Glutamatergic neuron (in vitro differentiated cells): ENCODE results near the gene TSPYL4. TPM values are rescaled to one million over a fixed set of nuclear protein-coding genes. Genes with fewer than 3 reads are reported as not detected.

ENCODE experiments used
- DNase-seq: peaks from one replicate; pipeline ENCODE4 v3.0.0; 2022
- H3K27ac Mint-ChIP-seq: one replicate; pipeline ENCODE4 v1.8.0; 2020; ENCODE audit warnings: mild to moderate bottlenecking, mixed read lengths, inconsistent platforms; ENCODE audit not compliant: unreplicated experiment
- H3K27me3 Mint-ChIP-seq: one replicate; pipeline ENCODE4 v1.8.0; 2020; ENCODE audit warnings: mild to moderate bottlenecking, moderate library complexity, mixed read lengths, inconsistent platforms; ENCODE audit not compliant: unreplicated experiment
- H3K36me3 Mint-ChIP-seq: one replicate; pipeline ENCODE4 v1.8.0; 2020; ENCODE audit warnings: mild to moderate bottlenecking, mixed read lengths, inconsistent platforms; ENCODE audit not compliant: unreplicated experiment
- H3K4me1 Mint-ChIP-seq: one replicate; pipeline ENCODE4 v1.8.0; 2020; ENCODE audit warnings: mild to moderate bottlenecking, low read depth, mixed read lengths, inconsistent platforms; ENCODE audit not compliant: unreplicated experiment
- H3K4me3 Mint-ChIP-seq: one replicate; pipeline ENCODE4 v1.8.0; 2020; ENCODE audit warnings: mild to moderate bottlenecking, mixed read lengths, inconsistent platforms; ENCODE audit not compliant: unreplicated experiment
- H3K9me3 Mint-ChIP-seq: one replicate; pipeline ENCODE4 v1.8.0; 2020; ENCODE audit warnings: mild to moderate bottlenecking, moderate library complexity, mixed read lengths, inconsistent platforms; ENCODE audit not compliant: unreplicated experiment
- total RNA-seq: library from RNA; stranded (reverse); fragmentation: NEBNext Ultra II Directional; extraction: Animal tissue kit (Norgen Biotek cat#: 25700); gene quantifications from one replicate; pipeline ENCODE4 v1.2.1, GENCODE V29; 2021; ENCODE audit not compliant: unreplicated experiment
- TF ChIP-seq, protein P1 (sequence below): fragments of 200-600 bp; sonication (generic); IDR thresholded peaks from one replicate; pipeline ENCODE4 v1.5.0; 2021; ENCODE audit not compliant: partially characterized antibody, unreplicated experiment

Gene TSPYL4
- total RNA-seq, 1 donor from 2014 or later: 81.3 TPM

DNA sequence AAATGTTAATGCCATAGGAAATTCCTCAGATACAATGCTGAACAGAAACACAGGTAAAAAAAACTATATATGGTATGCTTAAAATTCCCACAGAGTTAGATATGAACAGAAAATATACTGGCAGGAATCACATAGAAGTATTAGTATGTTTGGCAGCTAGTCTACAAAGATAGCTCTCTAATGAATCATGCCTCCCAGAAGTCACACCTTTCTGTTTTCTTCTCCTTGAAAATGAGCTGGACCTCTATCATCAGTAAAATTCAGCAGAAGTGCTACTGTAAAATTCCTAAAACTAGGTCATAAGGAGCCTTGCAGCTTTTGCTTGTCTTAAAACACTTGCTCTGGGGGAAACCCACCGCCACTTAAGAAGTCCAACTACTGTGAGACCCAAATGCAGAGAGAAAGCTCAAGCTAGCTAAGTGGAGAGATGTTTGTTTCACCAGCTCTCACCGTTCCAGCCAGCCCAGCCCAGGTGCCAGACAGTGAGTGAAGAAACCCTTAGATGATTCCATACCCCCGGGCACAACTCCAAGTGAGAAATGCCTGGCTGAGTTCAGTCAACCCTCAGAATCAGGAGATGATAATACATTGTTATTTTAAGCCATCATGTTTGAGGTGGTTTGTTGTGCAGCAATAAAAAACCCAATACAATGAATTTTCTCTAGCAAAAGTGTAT, 43.0 kb downstream of the TSPYL4 start:
- TF ChIP-seq, protein P1, sequence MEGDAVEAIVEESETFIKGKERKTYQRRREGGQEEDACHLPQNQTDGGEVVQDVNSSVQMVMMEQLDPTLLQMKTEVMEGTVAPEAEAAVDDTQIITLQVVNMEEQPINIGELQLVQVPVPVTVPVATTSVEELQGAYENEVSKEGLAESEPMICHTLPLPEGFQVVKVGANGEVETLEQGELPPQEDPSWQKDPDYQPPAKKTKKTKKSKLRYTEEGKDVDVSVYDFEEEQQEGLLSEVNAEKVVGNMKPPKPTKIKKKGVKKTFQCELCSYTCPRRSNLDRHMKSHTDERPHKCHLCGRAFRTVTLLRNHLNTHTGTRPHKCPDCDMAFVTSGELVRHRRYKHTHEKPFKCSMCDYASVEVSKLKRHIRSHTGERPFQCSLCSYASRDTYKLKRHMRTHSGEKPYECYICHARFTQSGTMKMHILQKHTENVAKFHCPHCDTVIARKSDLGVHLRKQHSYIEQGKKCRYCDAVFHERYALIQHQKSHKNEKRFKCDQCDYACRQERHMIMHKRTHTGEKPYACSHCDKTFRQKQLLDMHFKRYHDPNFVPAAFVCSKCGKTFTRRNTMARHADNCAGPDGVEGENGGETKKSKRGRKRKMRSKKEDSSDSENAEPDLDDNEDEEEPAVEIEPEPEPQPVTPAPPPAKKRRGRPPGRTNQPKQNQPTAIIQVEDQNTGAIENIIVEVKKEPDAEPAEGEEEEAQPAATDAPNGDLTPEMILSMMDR: no peak
- DNase-seq: no peak
- no peaks in the 10 kb centered on the region for H3K4me1 Mint-ChIP-seq
- H3K27ac Mint-ChIP-seq: no peak overlapping the region
- no peaks in the 10 kb centered on the region for H3K27me3 Mint-ChIP-seq
- no peak overlapping the region for H3K4me3 Mint-ChIP-seq
- no peaks in the 10 kb centered on the region for H3K9me3 Mint-ChIP-seq
- no peaks in the 10 kb centered on the region for H3K36me3 Mint-ChIP-seq

DNA sequence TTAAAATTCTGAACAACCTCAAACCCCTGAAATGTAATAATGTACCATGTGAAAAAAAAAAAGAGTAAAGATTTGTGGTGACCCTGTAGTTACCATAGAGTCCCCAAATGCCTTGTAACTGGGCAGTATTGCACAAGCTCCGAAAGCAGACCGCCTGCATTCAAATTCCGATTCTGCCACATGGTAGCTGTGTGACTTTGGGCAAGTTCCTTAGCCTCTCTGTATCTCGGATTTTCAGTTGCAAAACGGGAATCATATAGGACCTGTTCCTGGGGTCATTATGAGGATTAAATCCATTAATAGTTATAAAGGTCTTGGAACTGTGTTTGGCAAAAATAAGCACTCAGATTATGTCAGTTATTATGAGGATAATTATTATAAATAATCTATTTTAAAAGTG, 43.6 kb downstream of the TSPYL4 start:
- no peak overlapping the region for H3K4me3 Mint-ChIP-seq
- no peaks in the 10 kb centered on the region for H3K9me3 Mint-ChIP-seq
- H3K27me3 Mint-ChIP-seq: no peaks in the 10 kb centered on the region
- no peak overlapping the region for H3K27ac Mint-ChIP-seq
- DNase-seq: no peak
- TF ChIP-seq, protein P1: no peak
- no peaks in the 10 kb centered on the region for H3K36me3 Mint-ChIP-seq
- H3K4me1 Mint-ChIP-seq: no peaks in the 10 kb centered on the region

DNA sequence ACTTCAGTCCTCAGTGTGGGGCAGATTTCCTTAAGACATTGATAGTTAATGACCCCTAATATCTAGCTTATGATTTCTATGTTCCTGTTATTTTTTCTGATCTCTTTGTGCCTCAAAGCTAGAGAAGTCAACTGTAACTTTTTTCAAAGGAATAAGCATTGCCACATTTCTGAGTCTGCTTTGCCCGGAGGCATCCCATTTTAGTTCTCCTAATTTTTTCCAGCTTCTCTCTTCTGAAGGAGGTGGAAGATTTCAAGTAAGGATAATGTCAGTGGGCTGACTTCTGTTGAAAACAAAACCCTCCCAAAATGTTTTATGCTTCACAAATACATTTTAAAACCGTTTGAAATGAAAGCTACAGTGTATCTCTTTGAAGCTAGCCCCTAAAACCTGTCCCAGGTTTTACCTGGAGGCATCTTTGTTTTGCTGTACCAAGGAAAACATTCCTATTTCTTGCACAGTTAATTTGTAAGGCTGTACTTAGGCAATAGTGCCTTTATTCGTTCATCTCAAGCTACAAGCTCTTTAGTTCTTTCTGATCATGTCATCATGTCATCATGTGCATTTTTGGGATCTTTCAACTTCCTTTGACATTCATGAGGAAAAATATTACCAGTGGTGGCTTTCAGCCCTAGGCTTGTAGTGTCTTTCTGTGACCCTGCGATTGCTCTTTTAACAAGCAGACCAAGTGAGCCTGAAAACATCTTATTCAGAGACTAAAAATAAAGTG, 45.7 kb downstream of the TSPYL4 start:
- Mint-ChIP-seq H3K4me3 (no peak overlapping the region), H3K9me3 (no peaks in the 10 kb centered on the region), H3K27me3 (no peaks in the 10 kb centered on the region), H3K36me3 (no peaks in the 10 kb centered on the region), H3K27ac (no peak overlapping the region), H3K4me1 (no peaks in the 10 kb centered on the region)
- TF ChIP-seq, protein P1: no peak
- DNase-seq: no peak

DNA sequence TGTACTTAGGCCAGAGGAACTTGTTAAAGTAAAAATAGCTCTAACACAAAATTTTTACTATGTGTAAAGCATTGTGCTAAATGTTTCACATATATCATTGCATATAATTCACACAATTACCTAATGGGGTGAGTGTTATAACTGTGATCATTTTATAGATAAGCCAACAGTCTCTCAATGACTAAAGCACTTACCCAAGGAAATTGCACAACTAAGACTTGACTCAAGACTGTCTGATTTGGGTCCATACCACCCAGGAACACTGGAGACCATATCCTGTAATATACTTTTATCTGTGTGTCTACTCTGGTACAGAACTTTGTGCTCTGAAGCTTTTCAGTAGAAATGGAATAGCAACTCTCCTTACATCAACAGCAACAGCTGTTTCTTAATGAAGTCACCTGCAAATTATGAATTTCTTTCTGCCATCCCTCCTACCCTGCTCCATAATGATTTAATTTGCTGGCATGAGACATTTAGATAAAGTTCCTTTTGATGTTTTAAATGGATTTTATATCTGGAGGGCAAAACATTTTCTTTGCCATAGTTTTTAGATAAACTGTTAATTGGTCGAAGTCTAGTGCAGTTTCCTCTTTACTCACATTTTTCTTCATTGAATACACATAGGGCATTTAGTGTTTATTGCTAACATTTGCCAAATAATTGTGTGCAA, 47.5 kb downstream of the TSPYL4 start:
- no peak for DNase-seq
- Mint-ChIP-seq H3K9me3 (no peaks in the 10 kb centered on the region), H3K36me3 (no peaks in the 10 kb centered on the region), H3K27ac (no peak overlapping the region), H3K4me3 (no peak overlapping the region), H3K27me3 (no peaks in the 10 kb centered on the region), H3K4me1 (no peaks in the 10 kb centered on the region)
- TF ChIP-seq, protein P1: no peak

DNA sequence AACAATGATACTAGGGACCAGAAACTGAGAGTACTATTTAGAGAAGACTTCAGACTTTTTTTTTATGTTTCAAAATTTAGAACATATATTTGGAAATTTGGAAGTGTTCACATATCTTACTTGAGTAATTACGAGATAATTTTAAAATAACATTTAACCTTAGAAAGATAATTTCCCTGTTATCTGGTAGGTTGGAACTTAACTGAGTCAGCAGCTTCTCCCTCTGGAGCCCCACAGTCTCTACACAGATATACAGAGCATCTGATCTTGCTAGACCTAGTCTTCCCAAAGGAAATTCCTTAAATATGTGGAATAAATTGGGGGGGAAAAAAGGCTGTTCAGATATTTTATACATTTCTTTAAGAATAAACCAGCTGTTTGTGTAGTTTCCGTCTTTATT, 48.6 kb downstream of the TSPYL4 start:
- no peaks in the 10 kb centered on the region for H3K9me3 Mint-ChIP-seq
- H3K4me3 Mint-ChIP-seq: no peak overlapping the region
- H3K4me1 Mint-ChIP-seq: no peaks in the 10 kb centered on the region
- TF ChIP-seq, protein P1: no peak
- no peak overlapping the region for H3K27ac Mint-ChIP-seq
- DNase-seq: no peak
- H3K36me3 Mint-ChIP-seq: no peaks in the 10 kb centered on the region
- no peaks in the 10 kb centered on the region for H3K27me3 Mint-ChIP-seq
